HG02884 (cell line): ENCODE results near the gene SMNDC1.
"Not testable (repeated sequence)": the region's sequence is repeated elsewhere in the genome, so short reads cannot be mapped to it uniquely, and the experiment has no call there.

ENCODE experiments used
- ATAC-seq: cut with Tn5 transposase; IDR thresholded peaks from one replicate; pipeline ENCODE4 v1.9.1; 2021; ENCODE audit warnings: mild to moderate bottlenecking, moderate library complexity; ENCODE audit not compliant: unreplicated experiment

The SMNDC1 gene

DNA sequence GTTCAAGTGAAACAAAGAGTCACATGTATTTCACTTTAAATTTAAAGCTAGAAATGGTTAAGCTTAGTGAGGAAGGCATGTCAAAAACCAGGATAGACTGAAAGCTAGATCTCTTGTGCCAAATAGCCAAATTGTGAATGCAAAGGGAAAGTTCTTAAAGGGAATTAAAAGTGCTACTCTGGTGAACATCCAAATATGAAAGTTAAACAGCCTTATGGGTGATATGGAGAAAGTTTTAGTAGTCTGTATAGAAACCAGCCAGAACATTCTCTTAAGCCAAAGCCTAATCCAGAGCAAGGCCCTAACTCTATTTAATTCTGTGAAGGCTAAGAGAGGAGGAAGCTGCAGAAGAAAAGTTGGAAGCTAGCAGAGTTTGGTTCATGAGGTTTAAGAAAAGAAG is 50.3 kb downstream of the SMNDC1 start:
- no peak for ATAC-seq

- no peak for ATAC-seq
These were observed 52.6 kb downstream of the SMNDC1 start for GRCh38 chr10:110252151-110252550.

- peak; percentile 80 for ATAC-seq
These were observed 53.3 kb downstream of the SMNDC1 start for GRCh38 chr10:110251392-110251791.

DNA sequence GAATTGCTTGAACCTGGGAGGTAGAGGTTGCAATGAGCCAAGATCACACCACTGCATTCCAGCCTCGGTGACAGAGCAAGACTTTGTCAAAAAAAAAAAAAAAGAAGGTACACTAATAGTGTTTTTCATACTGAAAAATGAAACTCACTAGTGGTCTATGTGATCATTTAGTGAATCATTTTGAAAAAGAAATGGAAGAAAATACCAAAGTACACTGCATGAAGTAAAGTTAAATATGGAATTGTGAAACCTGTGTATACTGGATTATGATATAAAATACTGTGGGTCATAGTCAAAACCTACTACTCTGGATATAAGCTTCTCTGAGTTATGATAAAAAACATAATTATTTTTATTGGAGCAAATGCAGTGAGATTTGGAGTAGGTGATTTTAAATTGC is 55.2 kb downstream of the SMNDC1 start:
- peak; percentile 56 for ATAC-seq

DNA sequence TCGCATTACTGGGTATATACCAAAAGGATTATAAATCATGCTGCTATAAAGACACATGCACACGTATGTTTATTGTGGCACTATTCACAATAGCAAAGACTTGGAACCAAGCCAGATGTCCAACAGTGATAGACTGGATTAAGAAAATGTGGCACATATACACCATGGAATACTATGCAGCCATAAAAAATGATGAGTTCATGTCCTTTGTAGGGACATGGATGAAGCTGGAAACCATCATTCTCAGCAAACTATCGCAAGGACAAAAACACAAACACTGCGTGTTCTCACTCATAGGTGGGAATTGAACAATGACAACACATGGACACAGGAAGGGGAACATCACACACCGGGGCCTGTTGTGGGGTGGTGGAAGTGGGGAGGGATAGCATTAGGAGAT is 56.9 kb downstream of the SMNDC1 start:
- ATAC-seq = not testable (repeated sequence)

GRCh38 chr10:110244550-110244949 is 60.2 kb downstream of the SMNDC1 start:
- no peak for ATAC-seq

DNA sequence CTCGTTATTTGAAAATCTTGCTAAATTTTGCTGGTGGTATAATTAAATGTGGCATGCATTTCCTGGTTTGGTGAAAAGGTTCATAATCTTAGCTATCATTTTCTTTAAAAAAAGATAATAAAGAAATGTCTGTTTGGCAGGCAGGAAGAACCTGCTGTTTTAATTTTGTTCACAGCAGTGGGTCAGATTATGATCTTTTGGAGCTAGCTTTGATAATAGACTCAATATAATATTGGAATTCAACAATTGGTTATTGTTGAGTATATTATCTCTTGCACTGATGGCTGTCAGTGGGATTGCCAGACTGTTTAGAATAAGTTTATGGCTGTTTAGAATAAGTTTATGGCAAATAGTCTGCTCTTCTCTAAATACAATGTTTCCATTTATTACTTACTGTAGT is 62.2 kb downstream of the SMNDC1 start:
- no peak for ATAC-seq

DNA sequence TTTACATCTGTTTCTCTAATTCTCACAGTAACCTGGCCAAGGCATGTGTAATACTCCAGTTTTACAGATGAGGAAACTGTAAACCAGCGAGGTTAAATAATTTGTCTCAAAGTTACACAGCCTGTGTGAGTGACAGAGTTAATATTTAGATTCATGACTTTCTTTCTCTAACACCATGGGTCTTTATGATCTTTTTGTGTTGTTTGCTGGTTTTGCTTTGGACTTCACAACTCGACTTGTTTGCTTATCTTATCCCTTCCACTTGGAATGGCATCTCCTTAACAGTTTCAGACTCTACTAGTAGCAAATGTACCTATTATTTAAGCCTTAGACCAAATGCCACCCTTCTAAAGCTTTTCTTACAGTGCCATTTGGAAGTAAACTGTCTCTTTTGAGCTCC is 62.9 kb downstream of the SMNDC1 start:
- peak; percentile 25 for ATAC-seq

DNA sequence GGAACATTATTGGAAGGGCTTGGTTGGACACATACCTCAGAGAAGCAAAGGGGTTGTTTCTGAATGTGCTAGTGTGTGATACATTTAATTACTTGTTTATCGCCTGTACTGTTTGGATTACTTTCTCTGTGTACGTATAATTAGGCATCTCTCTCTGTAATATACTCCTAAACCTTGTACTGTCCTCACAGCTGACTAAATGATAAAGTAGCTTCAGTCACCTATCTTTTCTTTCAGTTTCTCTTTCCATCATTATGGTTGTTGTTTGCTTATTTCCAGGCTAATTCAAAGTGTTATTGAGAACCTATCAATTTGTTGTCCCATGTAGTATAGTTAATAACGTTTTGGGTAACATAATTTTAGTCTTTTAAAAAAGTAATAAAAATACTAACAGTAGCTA is 63.3 kb downstream of the SMNDC1 start:
- peak; percentile 72 for ATAC-seq
